Forelimb muscle (tissue), 1 donor: ENCODE data around the gene EIF4A3. TPM values are rescaled to one million over a fixed set of nuclear protein-coding genes. Genes with fewer than 3 reads are reported as not detected.

Experiments used
- DNase-seq: peaks from one replicate; pipeline ENCODE4 v3.0.0-alpha.2; 2013; ENCODE audit warnings: low read depth
- polyA plus RNA-seq: library from polyadenylated mRNA; unstranded; fragments of 120-200 nt; gene quantifications from one replicate; pipeline ENCODE4 v1.2.1, GENCODE V29; 2013; ENCODE audit not compliant: insufficient read length

EIF4A3 gene
- 63.5 TPM for polyA plus RNA-seq

- DNase-seq: peak; percentile 99
Measured at GRCh38 chr17:80147035-80147822, at the start of gene EIF4A3. EIF4A3 (minus strand) TSS chr17:80147128; CDS start chr17:80146961, 167 bp downstream.

GRCh38 chr17:80196652-80197051 lies 49.7 kb upstream of the EIF4A3 start:
- DNase-seq: no peak

- DNase-seq: no peak
Measured at GRCh38 chr17:80195671-80196529, 49.0 kb upstream of the EIF4A3 start.

GRCh38 chr17:80195141-80195540 lies 48.2 kb upstream of the EIF4A3 start:
- DNase-seq: no peak

GRCh38 chr17:80191865-80192661 lies 45.1 kb upstream of the EIF4A3 start:
- DNase-seq: no peak

- no peak for DNase-seq
Measured at GRCh38 chr17:80191192-80191591, 44.3 kb upstream of the EIF4A3 start.

GRCh38 chr17:80190716-80191115 lies 43.8 kb upstream of the EIF4A3 start:
- no peak for DNase-seq

GRCh38 chr17:80189611-80190010 lies 42.7 kb upstream of the EIF4A3 start:
- DNase-seq: no peak

- no peak for DNase-seq
Measured at GRCh38 chr17:80187515-80187941, 40.6 kb upstream of the EIF4A3 start.

- DNase-seq: no peak
Measured at GRCh38 chr17:80187090-80187489, 40.2 kb upstream of the EIF4A3 start.

GRCh38 chr17:80185968-80186367 lies 39.0 kb upstream of the EIF4A3 start:
- no peak for DNase-seq

GRCh38 chr17:80184423-80184714 lies 37.4 kb upstream of the EIF4A3 start:
- DNase-seq: no peak

GRCh38 chr17:80183581-80184422 lies 36.9 kb upstream of the EIF4A3 start:
- no peak for DNase-seq

- DNase-seq: no peak
Measured at GRCh38 chr17:80182845-80183223, 35.9 kb upstream of the EIF4A3 start.

- DNase-seq: no peak
Measured at GRCh38 chr17:80182118-80182844, 35.4 kb upstream of the EIF4A3 start.

GRCh38 chr17:80181431-80181830 lies 34.5 kb upstream of the EIF4A3 start:
- no peak for DNase-seq

- no peak for DNase-seq
Measured at GRCh38 chr17:80180192-80180591, 33.3 kb upstream of the EIF4A3 start.

GRCh38 chr17:80177986-80178595 lies 31.2 kb upstream of the EIF4A3 start:
- DNase-seq: no peak

GRCh38 chr17:80176757-80177156 lies 29.8 kb upstream of the EIF4A3 start:
- no peak for DNase-seq

- no peak for DNase-seq
Measured at GRCh38 chr17:80173916-80174315, 27.0 kb upstream of the EIF4A3 start.
